ENCODE measurements around the gene ENPP6.
A peak's percentile ranks its signal among the peaks of the same experiment; 100 is the strongest.
"Not testable (repeated sequence)": the region's sequence is repeated elsewhere in the genome, so short reads cannot be mapped to it uniquely, and the experiment has no call there.

The ENPP6 gene

DNA sequence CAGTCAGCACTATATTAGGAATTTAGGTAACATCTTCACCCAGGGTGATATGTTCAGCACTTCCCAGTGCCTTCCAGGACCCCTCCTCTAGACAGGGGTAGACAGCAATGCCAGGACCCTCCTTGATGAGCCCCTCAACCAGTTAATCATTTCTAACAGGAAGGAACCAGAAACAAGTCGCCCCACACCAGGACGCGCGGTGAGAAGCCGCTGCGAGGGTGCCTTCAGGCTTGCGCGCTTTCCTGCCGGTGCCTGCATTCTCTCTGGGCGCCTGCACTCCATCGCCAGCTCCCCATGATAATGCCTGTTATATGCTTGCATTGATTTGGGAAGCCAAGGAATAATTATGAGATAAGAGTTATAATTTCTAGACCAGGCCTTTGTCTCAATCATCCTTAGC lies 116.0 kb downstream of the ENPP6 start:
- DNase-seq = no peak

DNA sequence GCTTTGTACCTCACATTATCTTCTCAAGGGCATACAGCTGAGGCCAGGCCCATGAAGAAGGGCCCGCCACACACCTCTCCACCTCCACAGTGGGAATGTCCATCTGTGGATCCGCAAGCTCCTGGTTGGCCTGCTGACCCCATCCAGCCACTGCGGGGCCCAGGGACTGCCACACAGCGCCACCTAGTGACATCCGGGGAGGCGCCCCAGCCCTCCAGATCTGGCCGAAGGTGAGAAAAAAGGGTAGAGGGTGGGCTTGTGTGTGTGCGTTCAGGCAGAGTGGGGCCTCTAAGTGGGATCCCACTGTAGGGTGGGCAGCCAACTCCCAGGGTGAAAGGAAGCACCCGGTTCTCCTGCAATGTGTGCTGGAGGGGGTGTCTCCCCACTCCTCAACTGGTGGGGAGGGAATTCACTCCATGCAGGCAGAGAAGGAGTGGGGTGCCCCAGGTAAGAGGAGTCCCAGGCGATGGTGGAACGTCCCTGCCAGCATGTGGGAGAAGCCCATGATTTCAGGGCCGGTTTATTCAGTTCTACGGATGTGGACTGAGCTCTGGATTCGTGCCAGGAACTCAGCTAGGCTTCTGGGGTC lies 117.3 kb downstream of the ENPP6 start:
- DNase-seq = peak; percentile 79

DNA sequence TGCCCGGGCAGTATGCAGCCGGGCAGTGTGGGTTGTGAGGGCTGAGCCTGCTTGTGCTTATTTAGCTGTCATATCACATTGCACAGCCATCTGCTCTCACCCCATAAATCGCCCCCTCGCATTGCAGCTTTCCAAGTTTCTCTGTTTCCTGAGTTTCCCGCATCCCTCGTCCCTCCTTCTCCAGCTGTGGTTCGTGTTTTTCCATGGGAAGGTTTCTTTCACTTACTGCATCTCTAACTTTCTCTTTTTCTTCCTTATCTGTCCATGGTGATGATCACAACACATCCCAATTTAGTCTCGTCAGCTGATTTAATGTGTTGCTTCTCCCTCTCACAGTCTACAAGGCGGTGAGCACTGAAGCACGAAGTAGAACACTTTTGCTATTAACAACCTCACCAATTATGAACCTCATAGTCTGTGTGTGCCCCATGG lies 118.1 kb downstream of the ENPP6 start:
- peak; percentile 35 for DNase-seq

DNA sequence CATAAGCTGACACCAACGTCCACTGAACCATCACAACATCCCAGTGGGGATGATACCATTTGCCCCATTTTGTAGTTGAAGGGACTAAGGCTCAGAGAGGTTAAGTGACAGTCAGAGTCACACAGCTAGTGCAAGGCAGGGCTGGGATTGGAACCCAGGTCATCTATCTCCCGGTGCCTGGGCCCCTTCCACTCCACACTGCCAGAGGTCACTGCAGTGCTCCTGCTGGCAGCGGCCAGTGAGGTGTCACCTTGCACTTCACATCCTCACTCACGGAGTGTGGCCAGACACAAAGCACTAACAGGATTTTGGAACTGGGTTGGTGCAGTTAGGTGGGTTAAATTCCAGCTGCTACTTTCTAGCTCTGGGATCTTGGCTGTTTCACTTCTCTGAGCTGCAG lies 118.7 kb downstream of the ENPP6 start:
- DNase-seq = no peak

DNA sequence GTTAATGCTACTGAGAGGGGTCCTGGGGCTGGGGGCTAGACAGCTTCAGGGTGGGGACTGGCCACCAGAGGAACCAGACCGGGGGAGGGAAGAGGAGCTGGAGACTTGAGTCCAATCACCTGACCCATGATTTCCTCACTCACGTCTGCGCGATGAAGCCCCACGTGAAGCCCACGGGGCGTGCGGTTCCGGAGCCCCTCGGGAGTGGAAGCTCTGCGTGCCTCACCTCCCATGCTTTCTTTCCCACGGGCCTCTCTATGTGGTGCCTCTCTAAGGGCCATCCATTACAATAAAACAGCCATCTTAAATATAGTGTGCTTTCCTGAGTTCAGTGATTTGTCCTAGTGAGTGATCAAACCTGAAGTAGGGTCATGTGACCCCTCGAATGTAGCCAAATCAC lies 119.9 kb downstream of the ENPP6 start:
- peak; percentile 29 for DNase-seq

DNA sequence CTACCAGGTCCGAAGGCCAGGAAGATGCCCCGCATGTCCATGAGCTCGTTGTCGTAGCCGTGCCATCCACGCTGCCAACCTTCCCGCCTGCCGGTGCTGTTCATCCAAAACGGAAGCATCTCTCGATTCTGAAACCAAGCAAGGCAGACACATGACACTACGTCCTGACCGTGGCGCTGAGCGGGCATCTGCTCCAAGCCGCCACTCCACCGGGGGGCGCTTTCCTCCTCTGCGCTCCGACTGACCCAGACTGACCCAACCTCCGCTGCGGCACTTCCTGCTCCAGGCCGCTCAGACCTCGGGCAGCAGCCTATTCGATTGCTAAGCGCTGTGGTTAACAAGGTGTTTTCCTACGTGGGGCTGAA lies 120.5 kb downstream of the ENPP6 start:
- peak; percentile 78 for DNase-seq

DNA sequence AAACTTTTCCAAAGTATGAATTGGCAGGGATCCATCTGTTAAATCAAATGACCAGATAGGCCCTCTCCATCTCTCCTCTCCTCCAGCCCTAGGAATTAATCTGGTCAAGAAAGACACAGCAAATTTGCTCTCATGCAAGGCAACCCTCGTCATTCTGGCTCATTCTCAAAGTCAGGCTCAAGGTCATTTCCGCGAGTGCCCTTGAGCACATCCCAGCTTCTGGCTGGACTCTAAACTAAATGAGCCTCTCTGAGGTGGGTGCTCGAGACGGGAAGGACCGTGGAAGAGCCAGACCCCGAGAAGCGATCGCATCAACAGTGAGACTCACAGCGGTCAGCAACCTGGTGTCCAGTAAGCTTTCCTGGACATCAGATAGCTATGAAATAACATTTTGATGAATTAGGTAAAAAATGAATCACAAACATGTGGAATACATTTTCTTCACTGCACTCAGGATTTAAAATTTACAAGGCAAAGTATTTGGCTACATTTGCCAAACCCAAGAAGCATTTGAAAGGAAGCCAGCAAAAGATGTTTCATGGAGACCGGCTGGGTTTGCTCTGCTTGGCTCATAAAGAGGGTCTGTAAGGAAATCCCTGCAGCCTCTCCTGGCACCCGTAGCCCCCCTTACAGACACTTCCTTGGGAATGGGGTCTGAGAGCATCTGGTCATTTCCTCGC lies 121.0 kb downstream of the ENPP6 start:
- peak; percentile 8 for DNase-seq

DNA sequence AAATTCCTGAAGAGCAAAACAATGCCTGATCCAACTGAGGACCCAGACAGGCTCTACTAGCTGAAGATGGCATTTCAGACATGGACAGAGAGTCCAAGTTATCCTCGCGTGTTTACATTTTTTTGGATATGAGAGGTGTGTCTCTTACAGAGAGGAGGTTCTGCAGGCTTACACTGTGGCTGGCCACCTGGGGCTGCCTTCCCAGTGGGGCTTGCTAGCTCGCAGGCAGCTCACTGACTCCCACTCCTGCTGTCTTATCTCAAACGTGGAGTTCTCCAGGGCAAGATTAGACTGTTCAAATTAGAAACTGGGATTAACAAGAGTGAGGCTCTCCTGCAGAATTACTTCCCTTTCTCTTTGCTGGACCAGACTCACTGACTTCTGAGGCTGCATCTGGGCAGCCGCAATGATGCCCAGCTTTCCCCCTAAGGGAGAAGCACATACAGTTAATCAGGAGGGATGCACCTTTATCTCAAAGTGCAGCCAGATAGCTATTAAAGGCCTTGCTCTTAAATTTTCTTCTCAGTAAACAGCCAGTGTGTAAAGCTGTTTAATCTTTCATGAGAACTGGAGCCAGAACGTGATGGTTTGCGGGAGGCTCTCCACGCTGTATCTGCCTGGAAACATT lies 123.0 kb downstream of the ENPP6 start:
- DNase-seq = peak; percentile 44

DNA sequence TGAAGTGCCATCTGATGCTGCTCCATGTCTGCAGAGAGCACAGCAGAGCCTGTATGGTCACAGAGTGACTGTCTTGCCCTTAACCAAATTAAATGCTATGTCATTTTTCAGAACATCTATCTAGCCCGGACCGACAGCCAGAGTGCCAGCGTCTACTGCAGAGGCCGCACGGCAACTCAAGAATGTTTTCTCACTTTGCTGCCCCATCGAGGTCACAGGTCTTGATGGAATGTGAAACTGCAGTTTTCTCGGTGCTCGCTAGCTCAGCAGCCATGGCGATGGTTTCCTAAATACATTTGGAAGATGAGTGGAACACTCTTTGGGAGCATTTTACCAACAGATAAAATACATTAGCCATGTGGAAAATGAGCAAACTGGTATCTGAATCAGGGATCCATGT lies 125.7 kb downstream of the ENPP6 start:
- peak; percentile 43 for DNase-seq

DNA sequence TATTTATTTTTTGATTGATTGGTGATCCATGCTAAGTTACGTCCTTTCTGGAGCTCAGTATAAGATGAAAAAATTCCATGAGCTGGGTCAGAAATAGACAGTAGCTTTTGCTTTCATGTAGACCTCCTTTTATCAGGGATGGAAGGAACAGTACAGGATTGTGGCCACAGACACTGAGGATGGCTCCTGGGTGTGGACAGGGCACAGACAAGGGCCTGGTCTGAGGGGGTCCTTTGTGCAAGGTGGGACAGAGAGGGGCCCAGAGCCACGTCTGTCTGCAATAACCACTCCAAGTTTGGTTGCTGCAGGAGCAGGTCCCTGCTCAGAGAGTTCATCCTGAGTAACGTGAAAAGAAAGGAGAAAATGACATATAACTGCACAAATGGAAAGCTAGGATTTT lies 127.1 kb downstream of the ENPP6 start:
- peak; percentile 25 for DNase-seq

DNA sequence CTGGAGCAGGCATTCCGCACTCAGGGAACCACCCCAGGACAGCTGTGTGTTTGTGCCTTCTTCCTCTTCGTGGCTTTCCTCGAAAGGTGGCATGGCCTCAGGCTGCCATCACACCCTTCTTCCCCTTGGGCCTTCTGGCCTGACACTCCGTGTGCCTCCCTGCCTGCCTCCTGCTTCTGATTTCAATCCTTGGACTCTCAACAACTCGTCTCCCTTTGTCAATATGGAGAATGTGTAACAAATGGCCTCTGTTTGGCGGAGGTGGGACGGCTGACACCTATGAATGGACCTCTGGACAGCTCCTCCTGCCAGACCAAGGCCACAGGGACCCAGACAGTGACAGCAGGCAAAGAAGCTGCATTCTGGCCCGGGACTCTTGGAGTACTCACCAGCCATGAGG lies 137.0 kb downstream of the ENPP6 start:
- DNase-seq = peak; percentile 16

DNA sequence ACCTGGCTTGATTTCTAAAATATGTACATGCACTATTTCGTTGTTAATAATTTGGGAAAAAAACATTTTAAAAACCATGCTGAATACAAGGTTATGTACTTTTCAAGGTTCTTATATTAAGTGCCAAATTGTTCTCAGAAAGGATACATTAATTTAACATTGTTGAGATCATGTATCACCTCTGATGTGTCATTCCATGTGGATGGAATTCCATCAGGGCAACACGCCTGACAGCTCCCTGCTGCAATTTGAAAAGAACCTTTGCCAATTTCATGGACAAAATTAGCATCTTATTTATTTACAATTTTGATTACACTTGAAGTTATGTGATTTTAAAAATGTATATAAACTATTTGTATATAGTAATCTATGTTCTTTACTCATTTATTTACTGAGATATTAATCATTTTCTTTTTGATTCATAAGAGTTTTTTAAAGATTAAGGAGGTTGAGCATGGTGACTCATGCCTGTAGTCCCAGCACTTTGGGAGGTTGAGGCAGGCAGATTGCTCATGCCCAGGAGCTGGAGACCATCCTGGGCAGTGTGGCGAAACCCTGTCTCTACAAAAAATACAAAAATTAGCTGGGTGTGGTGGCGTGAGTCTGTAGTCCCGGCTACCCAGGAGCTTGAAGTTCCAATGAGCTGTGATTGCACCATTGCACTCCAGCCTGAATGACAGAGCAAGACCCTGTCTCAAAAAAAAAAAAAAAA lies 142.8 kb downstream of the ENPP6 start:
- peak; percentile 6 for DNase-seq

DNA sequence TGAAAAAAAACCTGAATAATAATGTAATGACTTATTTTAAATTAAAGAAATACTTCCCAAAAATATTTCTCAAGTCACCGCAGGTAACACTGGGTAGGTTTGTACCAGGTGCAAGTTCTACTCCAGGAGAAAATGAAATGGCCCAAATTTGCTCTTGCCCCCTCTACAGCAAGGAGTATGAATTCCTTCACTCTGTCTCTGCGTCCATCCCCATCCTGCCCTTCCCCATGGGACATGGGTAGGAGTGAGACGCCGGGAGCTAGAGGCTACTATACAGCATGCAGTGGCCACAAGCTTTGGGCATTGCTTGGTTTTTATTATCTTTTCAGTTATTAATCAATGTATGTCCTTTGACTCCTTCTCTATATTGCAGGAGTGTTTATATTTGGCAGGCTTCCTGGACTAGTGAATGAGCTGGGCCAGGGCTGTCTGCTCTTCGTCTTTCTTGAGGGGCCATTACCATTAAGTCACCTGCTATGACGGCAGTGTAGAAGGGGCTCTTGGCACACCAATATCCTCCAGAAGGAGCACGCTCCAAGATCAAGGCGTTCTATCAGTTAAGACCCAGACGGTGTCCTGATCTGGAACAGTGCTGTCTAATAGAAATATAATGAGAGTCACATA lies 149.6 kb downstream of the ENPP6 start:
- DNase-seq = no peak

DNA sequence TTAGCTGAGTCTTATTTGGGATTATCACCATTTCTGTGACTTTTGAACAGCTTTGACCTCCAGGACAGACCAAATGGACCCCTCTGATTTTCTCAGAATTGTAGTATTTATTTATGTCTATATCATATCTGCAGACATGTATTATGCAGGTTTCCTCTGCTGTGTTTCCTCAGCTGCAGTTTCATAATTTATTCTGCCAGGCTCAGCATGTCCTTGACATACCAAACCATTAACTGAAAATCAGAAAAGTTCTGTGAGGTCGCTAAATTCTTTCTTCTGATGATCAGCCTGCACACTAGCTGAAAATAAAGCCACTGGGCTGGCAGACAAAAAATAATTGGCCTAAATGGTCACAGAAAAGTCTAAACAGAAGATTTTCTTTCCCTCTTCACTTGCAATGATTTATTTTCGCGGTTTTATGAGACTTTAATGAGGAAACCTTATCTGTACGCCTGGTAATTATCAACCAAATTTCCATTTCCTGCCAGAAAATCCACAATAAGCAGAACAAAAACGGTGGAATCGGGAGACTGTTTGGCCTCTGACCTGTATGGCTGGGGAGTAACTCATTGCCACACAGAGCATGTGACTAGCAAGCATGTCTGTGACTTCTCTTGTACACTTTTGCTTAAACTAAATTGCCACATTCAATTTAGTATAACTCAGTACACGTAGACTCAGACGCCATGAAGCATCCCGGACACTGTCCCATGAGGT lies 150.9 kb downstream of the ENPP6 start:
- DNase-seq = no peak

DNA sequence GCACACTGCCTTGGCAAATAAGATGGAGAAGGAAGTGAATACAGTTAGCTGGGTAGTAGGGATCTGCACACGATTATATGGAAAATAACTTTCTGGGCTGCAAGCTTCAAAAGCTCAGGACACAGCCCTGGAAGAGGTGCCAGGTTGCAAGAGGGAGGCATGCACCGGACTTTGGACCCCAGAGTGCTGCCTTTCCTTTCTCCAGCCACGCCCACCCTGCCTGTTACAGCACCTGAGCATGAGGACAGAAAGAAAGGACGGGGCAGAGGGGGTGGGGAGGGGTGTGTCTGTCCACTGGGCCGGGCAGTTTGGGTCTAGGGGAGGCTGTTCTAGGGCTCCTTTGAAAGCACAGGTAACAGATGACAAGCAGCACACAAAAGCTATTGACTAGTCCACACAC lies 152.8 kb downstream of the ENPP6 start:
- DNase-seq = no peak

DNA sequence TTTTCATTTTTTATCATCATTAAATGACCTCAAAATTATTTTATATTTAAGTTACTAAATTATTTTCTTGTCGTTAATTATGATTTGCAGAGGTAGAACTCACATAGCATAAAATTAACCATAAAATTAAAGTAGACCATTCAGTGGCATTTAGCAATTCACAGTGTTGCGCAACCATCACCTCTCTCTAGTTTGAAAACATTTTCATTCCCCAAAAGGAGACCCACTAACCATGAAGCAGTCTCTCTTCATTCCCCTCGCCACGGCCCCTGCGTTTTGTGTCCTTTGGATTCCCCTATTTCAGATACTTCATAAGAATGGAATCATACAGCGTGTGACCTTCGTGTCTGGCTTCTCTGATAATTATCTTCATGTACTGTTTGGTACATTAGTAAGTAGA lies 154.9 kb downstream of the ENPP6 start:
- DNase-seq = no peak

DNA sequence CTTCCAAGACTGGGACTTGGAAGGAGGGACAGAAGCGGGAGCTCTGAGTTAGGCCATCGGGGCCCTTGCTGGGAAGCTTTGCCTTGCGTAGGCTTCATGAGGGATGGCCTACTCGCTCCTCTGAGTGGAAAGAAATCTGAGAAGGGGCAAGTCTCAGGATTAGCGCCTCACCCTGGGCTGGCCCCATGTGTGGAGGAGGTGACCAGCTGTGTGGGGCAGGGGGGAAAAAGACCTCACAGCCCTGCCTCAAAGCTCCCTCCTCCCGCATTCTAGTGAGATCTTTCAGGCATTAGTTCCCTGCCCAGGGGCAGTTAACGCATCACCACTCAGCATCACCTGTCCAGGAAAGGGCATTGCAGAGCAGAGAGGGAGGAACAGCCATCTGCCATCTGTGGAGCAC lies 156.1 kb downstream of the ENPP6 start:
- no peak for DNase-seq

DNA sequence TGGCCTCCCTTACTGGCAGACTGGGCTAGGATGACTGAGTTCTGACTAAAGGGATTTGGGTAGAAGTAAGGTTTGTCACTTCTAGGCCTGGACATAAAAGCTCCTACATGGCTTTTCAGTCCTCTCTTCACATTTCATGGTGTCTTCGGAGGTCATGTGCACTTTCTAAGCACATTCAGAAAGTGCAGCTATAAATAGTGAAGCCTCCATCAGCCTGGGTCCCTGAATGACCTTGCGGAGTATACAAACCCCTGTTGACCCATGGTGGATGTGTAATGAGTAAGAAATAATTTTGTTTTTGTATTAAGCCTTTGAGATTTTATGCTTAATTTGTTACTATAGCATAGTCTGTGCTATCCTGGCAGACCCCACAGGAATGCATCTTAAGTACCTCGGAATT lies 158.6 kb downstream of the ENPP6 start:
- DNase-seq = no peak

DNA sequence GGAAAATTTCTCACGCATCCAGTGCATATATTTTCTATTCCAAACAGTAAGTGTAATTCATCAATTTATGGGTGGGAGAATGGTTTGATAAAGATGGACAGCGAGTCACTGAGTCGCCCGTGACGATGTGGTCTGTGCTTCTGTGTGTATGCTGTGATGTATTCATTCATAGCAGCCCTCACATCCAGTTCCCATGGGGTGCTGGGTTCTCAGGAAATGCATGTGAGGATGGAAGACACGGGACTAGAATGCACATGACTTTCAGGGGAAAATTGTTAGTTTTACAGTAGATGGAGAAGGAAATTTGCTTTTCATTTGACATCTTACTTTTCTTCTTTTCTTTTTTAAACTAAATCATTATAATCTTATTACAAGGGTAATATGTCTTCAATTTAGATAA lies 159.6 kb downstream of the ENPP6 start:
- no peak for DNase-seq

DNA sequence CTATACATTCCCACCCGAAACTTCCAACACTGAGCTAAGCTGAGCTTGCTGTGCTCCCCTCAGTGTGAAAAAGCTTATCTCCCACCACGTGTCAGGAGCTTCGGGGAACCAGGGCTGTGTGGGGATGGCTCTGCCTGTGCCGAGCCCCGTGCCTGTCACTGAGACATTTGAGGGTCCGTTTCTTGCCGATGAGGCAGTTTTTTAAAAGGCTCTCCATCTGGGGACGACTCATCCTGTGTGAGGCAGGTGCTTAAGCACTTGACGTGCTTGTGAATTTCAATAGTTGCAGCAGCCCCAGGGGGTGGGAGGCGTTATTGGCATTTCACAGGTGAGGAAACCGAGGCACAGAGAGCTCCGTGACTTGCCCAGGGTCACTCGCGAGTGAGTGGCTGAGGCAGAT lies 160.8 kb downstream of the ENPP6 start:
- no peak for DNase-seq

DNA sequence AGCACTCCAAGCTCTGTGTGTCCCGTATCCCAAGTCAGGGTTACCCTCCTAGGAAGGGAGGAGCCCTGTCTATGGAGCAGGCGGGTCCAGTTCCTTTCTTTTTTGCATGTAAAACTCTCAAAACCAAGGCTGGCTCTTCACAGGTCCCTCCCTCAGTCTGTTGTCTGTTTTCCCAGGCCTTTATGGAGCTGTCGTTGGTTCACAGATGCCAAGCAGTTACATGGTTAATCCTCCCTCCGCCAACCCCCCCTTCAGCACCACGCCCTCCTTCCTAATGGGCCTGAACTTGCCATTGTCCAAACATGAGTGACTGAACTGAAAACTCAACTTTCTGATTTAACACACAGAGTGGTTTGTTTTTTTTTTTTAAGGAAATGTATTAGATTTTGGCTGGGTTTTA lies 164.2 kb downstream of the ENPP6 start:
- DNase-seq = no peak

DNA sequence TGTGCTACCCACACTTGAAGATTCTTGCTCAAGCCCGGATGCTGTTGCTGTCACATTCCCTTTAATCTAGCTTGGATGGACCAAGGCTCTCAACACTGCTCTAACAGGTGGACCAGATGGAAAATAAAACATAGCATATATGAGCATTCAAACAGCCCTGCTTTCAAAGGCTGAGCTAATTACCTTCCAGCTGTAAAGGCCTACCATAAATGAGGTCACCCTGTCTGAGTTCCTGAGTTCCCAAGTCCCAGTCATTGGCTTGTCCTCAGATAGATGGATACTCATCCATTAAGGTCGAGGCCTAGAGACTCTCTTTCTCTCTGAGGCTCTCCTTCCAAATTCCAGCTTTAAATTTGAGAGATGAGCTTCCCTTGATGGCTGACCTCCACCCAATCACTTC lies 165.1 kb downstream of the ENPP6 start:
- DNase-seq = no peak

DNA sequence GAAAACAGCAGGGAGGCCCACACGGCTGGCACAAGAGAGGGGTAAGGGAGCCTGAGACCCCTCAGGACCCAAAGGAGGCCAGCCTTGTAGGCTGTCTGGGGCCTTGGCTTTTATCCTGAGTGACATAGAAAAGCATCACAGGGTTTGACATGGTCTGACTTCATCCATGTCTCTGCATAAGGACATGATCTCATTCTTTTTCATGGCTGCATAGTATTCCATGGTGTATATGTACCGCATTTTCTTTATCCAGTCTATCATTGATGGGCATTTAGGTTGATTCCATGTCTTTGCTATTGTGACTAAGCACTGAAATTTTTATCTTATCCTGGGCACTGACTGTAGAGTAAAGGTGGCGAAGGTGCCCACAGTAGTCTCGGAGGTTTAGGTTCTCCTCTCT lies 166.4 kb downstream of the ENPP6 start:
- not testable (repeated sequence) for DNase-seq

Data from islet precursor cell (in vitro differentiated cells).